NCI-H526 (cell line): ENCODE results near the gene ASCC3.
"Not testable (repeated sequence)": the region's sequence is repeated elsewhere in the genome, so short reads cannot be mapped to it uniquely, and the experiment has no call there.

Experiments
- DNase-seq, 2 experiments: peaks; one replicate each; lab custom pipeline; 2025; lab: John Stamatoyannopoulos, UW

Gene ASCC3

GRCh38 chr6:100808638-100809275 lies 72.4 kb downstream of the ASCC3 start:
- DNase-seq, result no peak

GRCh38 chr6:100806296-100806695 lies 74.8 kb downstream of the ASCC3 start:
- no peak for DNase-seq

- DNase-seq, result no peak
Observed at GRCh38 chr6:100803264-100804045, 77.7 kb downstream of the ASCC3 start.

- no peak for DNase-seq
Observed at GRCh38 chr6:100801036-100801435, 80.1 kb downstream of the ASCC3 start.

GRCh38 chr6:100796049-100796823 lies 84.9 kb downstream of the ASCC3 start:
- DNase-seq, result no peak

GRCh38 chr6:100790084-100790483 lies 91.0 kb downstream of the ASCC3 start:
- DNase-seq, result no peak

GRCh38 chr6:100785982-100786381 lies 95.1 kb downstream of the ASCC3 start:
- DNase-seq, result no peak

- DNase-seq, result no peak
Observed at GRCh38 chr6:100780648-100781047, 100.5 kb downstream of the ASCC3 start.

GRCh38 chr6:100775667-100776066 lies 105.5 kb downstream of the ASCC3 start:
- DNase-seq, result peak in 1 of 2 experiments; percentile 30

- no peak for DNase-seq
Observed at GRCh38 chr6:100774681-100775080, 106.4 kb downstream of the ASCC3 start.

- DNase-seq, result no peak
Observed at GRCh38 chr6:100768816-100769351, 112.2 kb downstream of the ASCC3 start.

- no peak for DNase-seq
Observed at GRCh38 chr6:100763617-100764241, 117.4 kb downstream of the ASCC3 start.

GRCh38 chr6:100761841-100762240 lies 119.3 kb downstream of the ASCC3 start:
- no peak for DNase-seq

GRCh38 chr6:100758386-100758785 lies 122.7 kb downstream of the ASCC3 start:
- DNase-seq, result not testable (repeated sequence)

- DNase-seq, result no peak
Observed at GRCh38 chr6:100753421-100753820, 127.7 kb downstream of the ASCC3 start.

GRCh38 chr6:100751590-100751989 lies 129.5 kb downstream of the ASCC3 start:
- no peak for DNase-seq

- no peak for DNase-seq
Observed at GRCh38 chr6:100745419-100746041, 135.6 kb downstream of the ASCC3 start.

- DNase-seq, result no peak
Observed at GRCh38 chr6:100740439-100740838, 140.7 kb downstream of the ASCC3 start.

- DNase-seq, result peak in 1 of 2 experiments; percentile 1
Observed at GRCh38 chr6:100737720-100738119, 143.4 kb downstream of the ASCC3 start.

- DNase-seq, result no peak
Observed at GRCh38 chr6:100731411-100731810, 149.7 kb downstream of the ASCC3 start.
